ENCODE measurements around the gene RAPGEF6. TPM values are rescaled to one million over a fixed set of nuclear protein-coding genes. Genes with fewer than 3 reads are reported as not detected.

Gene RAPGEF6
- total RNA-seq, 1 donor from 2014 or later, result 16.9 TPM

DNA sequence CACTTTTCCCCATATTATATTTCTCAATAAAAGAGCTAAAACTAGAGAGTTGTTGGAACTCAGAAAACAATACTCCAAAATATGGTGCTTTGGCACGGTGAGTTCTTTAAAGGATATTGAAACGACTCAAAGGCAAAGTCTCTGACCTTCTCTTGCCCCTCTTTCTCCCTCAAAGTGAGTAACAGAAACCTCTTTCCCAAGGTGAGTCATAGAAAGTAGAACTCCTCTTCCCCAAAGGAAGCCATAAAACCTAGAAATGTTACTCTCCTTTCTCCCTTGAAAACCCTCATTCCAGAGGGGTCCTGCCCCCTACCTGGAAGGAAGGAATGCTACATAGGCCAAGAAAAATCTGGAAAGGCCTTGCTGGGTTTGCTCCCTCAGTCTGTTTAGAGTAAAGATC, 47.5 kb downstream of the RAPGEF6 start:
- H3K9me3 Mint-ChIP-seq (ENCODE audit: unreplicated experiment), result no peaks in the 10 kb centered on the region
- DNase-seq (ENCODE audit: low spot score), result no peak
- H3K36me3 Mint-ChIP-seq (ENCODE audit: low read depth, unreplicated experiment), result no peaks in the 10 kb centered on the region
- peaks cover 5% of the 10 kb centered on the region for H3K4me1 Mint-ChIP-seq (ENCODE audit: unreplicated experiment)
- TF ChIP-seq, protein P1, sequence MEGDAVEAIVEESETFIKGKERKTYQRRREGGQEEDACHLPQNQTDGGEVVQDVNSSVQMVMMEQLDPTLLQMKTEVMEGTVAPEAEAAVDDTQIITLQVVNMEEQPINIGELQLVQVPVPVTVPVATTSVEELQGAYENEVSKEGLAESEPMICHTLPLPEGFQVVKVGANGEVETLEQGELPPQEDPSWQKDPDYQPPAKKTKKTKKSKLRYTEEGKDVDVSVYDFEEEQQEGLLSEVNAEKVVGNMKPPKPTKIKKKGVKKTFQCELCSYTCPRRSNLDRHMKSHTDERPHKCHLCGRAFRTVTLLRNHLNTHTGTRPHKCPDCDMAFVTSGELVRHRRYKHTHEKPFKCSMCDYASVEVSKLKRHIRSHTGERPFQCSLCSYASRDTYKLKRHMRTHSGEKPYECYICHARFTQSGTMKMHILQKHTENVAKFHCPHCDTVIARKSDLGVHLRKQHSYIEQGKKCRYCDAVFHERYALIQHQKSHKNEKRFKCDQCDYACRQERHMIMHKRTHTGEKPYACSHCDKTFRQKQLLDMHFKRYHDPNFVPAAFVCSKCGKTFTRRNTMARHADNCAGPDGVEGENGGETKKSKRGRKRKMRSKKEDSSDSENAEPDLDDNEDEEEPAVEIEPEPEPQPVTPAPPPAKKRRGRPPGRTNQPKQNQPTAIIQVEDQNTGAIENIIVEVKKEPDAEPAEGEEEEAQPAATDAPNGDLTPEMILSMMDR (IDR thresholded peaks at IDR 0.05; ENCODE audit: unreplicated experiment), result no peak
- H3K27me3 Mint-ChIP-seq (ENCODE audit: unreplicated experiment), result no peaks in the 10 kb centered on the region
- no peak overlapping the region for H3K4me3 Mint-ChIP-seq (ENCODE audit: unreplicated experiment)
- H3K27ac Mint-ChIP-seq (ENCODE audit: unreplicated experiment), result peak overlapping the region; percentile 68

DNA sequence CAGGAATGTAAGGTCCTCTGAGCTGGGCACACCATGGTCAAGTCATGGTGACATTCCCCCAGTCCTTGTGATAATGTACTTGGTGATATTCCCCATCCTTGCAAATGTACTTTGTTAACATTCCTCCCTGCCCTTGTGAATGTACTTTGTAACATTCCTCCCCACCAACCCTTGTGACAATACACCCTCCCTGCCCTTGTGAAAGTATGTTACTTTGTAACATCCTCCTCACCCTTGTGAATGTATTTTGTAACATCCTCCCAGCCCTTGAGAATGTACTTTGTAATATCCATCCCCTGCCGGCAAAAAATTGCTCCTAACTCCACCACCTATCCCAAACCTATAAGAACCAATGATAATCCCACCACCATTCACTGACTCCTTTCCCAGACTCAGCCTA, 53.3 kb downstream of the RAPGEF6 start:
- no peak overlapping the region for H3K27ac Mint-ChIP-seq (ENCODE audit: unreplicated experiment)
- peaks cover 6% of the 10 kb centered on the region for H3K9me3 Mint-ChIP-seq (ENCODE audit: unreplicated experiment)
- no peak for DNase-seq (ENCODE audit: low spot score)
- TF ChIP-seq, protein P1 (IDR thresholded peaks at IDR 0.05; ENCODE audit: unreplicated experiment), result no peak
- H3K4me3 Mint-ChIP-seq (ENCODE audit: unreplicated experiment), result no peak overlapping the region
- H3K27me3 Mint-ChIP-seq (ENCODE audit: unreplicated experiment), result peaks cover 4% of the 10 kb centered on the region
- H3K4me1 Mint-ChIP-seq (ENCODE audit: unreplicated experiment), result peaks cover 15% of the 10 kb centered on the region
- peaks cover 34% of the 10 kb centered on the region for H3K36me3 Mint-ChIP-seq (ENCODE audit: low read depth, unreplicated experiment)

DNA sequence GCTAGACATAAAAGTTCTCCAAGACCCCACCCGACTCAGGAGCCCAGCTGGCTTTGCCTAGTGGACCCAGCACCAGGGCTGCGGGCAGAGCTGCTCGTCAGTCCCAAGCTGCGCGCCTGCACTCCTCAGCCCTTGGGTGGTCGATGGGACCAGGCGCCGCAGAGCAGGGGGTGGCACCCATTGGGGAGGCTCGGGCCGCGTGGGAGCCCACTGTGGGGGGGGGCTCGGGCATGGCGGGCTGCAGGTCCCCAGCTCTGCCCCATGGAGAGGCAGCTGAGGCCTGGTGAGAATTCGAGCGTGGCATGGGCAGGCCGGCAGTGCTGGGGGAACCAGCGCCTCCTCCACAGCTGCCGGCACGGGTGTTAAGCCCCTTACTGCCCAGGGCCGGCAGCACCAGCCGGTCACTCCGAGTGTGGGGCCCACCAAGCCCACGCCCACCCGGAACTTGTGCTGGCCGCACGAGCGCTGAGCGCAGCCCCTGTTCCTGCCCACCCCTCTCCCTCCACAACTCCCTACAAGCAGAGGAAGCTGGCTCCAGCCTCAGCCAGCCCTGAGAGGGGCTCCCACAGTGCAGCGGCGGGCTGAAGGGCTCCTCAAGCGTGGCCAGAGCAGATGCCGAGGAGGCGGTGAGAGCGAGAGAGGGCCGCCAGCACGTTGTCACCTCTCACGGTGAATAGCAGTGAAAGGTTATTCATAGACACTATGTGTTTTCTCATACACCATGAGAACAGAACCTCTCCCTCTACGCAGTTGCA, 54.9 kb downstream of the RAPGEF6 start:
- H3K4me3 Mint-ChIP-seq (ENCODE audit: unreplicated experiment), result no peak overlapping the region
- H3K27ac Mint-ChIP-seq (ENCODE audit: unreplicated experiment), result no peak overlapping the region
- no peak for DNase-seq (ENCODE audit: low spot score)
- H3K27me3 Mint-ChIP-seq (ENCODE audit: unreplicated experiment), result peaks cover 4% of the 10 kb centered on the region
- H3K36me3 Mint-ChIP-seq (ENCODE audit: low read depth, unreplicated experiment), result peaks cover 34% of the 10 kb centered on the region
- peaks cover 6% of the 10 kb centered on the region for H3K9me3 Mint-ChIP-seq (ENCODE audit: unreplicated experiment)
- TF ChIP-seq, protein P1 (IDR thresholded peaks at IDR 0.05; ENCODE audit: unreplicated experiment), result no peak
- H3K4me1 Mint-ChIP-seq (ENCODE audit: unreplicated experiment), result peaks cover 15% of the 10 kb centered on the region

DNA sequence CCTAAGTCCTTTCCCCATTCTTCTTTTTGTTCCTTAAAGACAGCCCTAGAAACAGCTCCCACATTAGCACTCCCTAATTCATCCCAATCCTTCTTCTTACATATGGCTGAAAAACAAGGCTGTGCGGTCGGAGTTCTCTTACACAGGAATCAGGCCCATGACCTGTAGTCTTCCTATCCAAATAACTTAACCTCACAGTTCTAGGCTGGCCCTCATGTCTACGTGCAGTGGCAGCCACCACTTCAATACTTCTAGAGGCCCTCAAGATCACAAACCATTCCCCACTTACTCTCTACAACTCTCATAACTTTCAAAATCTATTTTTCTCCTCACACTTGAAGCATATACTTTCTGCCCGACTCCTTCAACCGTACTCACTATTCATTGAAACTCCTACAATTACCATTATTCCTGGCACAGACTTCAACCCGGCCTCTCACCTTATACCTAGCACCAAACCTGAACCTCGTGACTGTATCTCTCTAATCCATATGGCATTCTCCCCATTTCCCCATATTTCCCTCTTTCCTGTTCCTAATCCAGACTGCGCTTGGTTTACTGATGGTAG, 59.3 kb downstream of the RAPGEF6 start:
- Mint-ChIP-seq H3K27me3 (ENCODE audit: unreplicated experiment) (peaks cover 4% of the 10 kb centered on the region), H3K9me3 (ENCODE audit: unreplicated experiment) (peaks cover 2% of the 10 kb centered on the region), H3K27ac (ENCODE audit: unreplicated experiment) (no peak overlapping the region), H3K4me3 (ENCODE audit: unreplicated experiment) (no peak overlapping the region), H3K4me1 (ENCODE audit: unreplicated experiment) (peaks cover 12% of the 10 kb centered on the region), H3K36me3 (ENCODE audit: low read depth, unreplicated experiment) (peaks cover 24% of the 10 kb centered on the region)
- no peak for DNase-seq (ENCODE audit: low spot score)
- TF ChIP-seq, protein P1 (IDR thresholded peaks at IDR 0.05; ENCODE audit: unreplicated experiment), result no peak

DNA sequence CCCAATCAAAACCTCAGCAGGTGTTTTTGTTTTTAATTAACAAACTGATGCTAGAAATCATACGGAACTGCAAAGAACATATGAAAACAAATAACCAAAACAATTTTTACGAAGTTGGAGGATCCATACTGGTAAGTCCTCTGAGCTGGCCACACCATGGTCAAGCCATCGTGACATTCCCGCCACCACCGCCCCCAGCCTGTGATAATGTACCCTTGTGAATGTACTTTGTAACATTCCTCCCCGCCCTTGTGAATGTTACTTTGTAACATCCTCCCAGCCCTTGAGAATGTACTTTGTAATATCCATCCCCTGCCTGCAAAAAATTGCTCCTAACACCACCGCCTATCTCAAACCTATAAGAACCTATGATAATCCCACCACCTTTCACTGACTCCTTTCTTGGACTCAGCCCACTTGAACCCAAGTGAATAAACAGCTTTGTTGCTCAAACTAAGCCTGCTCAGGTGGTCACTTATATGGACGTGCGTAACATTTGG, 63.3 kb downstream of the RAPGEF6 start:
- Mint-ChIP-seq H3K4me3 (ENCODE audit: unreplicated experiment) (no peak overlapping the region), H3K4me1 (ENCODE audit: unreplicated experiment) (no peaks in the 10 kb centered on the region), H3K9me3 (ENCODE audit: unreplicated experiment) (no peaks in the 10 kb centered on the region), H3K36me3 (ENCODE audit: low read depth, unreplicated experiment) (no peaks in the 10 kb centered on the region), H3K27me3 (ENCODE audit: unreplicated experiment) (no peaks in the 10 kb centered on the region), H3K27ac (ENCODE audit: unreplicated experiment) (no peak overlapping the region)
- TF ChIP-seq, protein P1 (IDR thresholded peaks at IDR 0.05; ENCODE audit: unreplicated experiment), result no peak
- no peak for DNase-seq (ENCODE audit: low spot score)

Measured in endothelial cell (in vitro differentiated cells).